ENCODE measurements around the gene ZBTB7C.

Gene ZBTB7C

GRCh38 chr18:48048251-48048650, 360.9 kb downstream of the ZBTB7C start:
- DNase-seq = no peak

GRCh38 chr18:48046843-48047242, 362.3 kb downstream of the ZBTB7C start:
- no peak for DNase-seq

- DNase-seq = no peak
Observed at GRCh38 chr18:48045744-48046143, 363.4 kb downstream of the ZBTB7C start.

- no peak for DNase-seq
Observed at GRCh38 chr18:48044944-48045343, 364.2 kb downstream of the ZBTB7C start.

GRCh38 chr18:48043166-48043565, 366.0 kb downstream of the ZBTB7C start:
- DNase-seq = no peak

GRCh38 chr18:48042431-48042830, 366.8 kb downstream of the ZBTB7C start:
- DNase-seq = no peak

GRCh38 chr18:48040457-48041110, 368.6 kb downstream of the ZBTB7C start:
- DNase-seq = no peak

- no peak for DNase-seq
Observed at GRCh38 chr18:48039769-48040215, 369.4 kb downstream of the ZBTB7C start.

GRCh38 chr18:48038636-48039035, 370.5 kb downstream of the ZBTB7C start:
- DNase-seq = no peak

GRCh38 chr18:48037481-48038271, 371.5 kb downstream of the ZBTB7C start:
- no peak for DNase-seq

GRCh38 chr18:48036641-48037421, 372.4 kb downstream of the ZBTB7C start:
- DNase-seq = no peak

GRCh38 chr18:48036226-48036625, 373.0 kb downstream of the ZBTB7C start:
- DNase-seq = no peak

GRCh38 chr18:48035556-48035860, 373.7 kb downstream of the ZBTB7C start:
- no peak for DNase-seq

- no peak for DNase-seq
Observed at GRCh38 chr18:48034651-48035555, 374.3 kb downstream of the ZBTB7C start.

- DNase-seq = no peak
Observed at GRCh38 chr18:48033790-48034650, 375.2 kb downstream of the ZBTB7C start.

- no peak for DNase-seq
Observed at GRCh38 chr18:48032876-48033789, 376.1 kb downstream of the ZBTB7C start.

- no peak for DNase-seq
Observed at GRCh38 chr18:48031641-48032040, 377.5 kb downstream of the ZBTB7C start.

GRCh38 chr18:48030616-48031480, 378.3 kb downstream of the ZBTB7C start:
- DNase-seq = no peak

GRCh38 chr18:48029296-48029986, 379.7 kb downstream of the ZBTB7C start:
- DNase-seq = no peak
